Prostate gland (tissue), 2 donors: Measurements from ENCODE around the gene AUTS2.

Experiments used
- CTCF ChIP-seq, 4 experiments: fragments of 200-600 bp in 2 of 4; fragments of 450-650 bp in 2 of 4; sonication (generic) in 2 of 4; IDR thresholded peaks; 1 replicate in 3 of 4; 2 replicates in 1 of 4; pipeline ENCODE4 v1.5.1; 2016 to 2019; ENCODE audit warnings: antibody characterized with exemption in 4 of 4, mild to moderate bottlenecking in 2 of 4, moderate library complexity in 2 of 4
- POLR2AphosphoS5 ChIP-seq: sonication (generic); formaldehyde crosslinking; IDR thresholded peaks from one replicate; pipeline ENCODE4 v1.6.1; 2017; ENCODE audit warnings: antibody characterized with exemption

GRCh38 chr7:70762696-70763095 lies 1164.4 kb downstream of the AUTS2 start:
- TF ChIP-seq CTCF (IDR thresholded peaks at IDR 0.05): no peak
- no peak for TF ChIP-seq POLR2AphosphoS5
